Kidney (tissue), 14 donors: Measurements from ENCODE around the gene ERG28. TPM values are rescaled to one million over a fixed set of nuclear protein-coding genes. Genes with fewer than 3 reads are reported as not detected.

ENCODE experiments used
- DNase-seq, 5 donors: peaks; one replicate each; pipeline ENCODE4 v3.0.0-alpha.2; 2013 to 2020
- FAIRE-seq: peaks from 2 replicates; lab custom pipeline; 2012; peaks lifted over from hg19 to GRCh38; lab: Jason Lieb, UNC
- H3K27ac ChIP-seq, 2 donors: one replicate each; pipeline ENCODE4 v1.7.0; 2013; ENCODE audit warnings: low read depth in 2 of 2, low read length in 2 of 2, inconsistent platforms in 1 of 2
- H3K27me3 ChIP-seq: one replicate; pipeline ENCODE4 v1.7.1; 2013; ENCODE audit warnings: low read length, inconsistent platforms; ENCODE audit not compliant: control insufficient read depth, insufficient read depth
- H3K36me3 ChIP-seq, 3 donors: one replicate each; pipeline versions ENCODE4 v1.7.0 to v1.7.1; 2013; ENCODE audit warnings: low read length in 3 of 3, control low read depth in 1 of 3, inconsistent platforms in 1 of 3; ENCODE audit not compliant: insufficient read depth in 3 of 3, control insufficient read depth in 2 of 3
- H3K4me1 ChIP-seq, 3 donors: one replicate each; pipeline versions ENCODE4 v1.7.0 to v1.7.1; 2013; ENCODE audit warnings: low read length in 3 of 3, inconsistent platforms in 1 of 3, low read depth in 1 of 3; ENCODE audit not compliant: control insufficient read depth in 2 of 3, insufficient read depth in 2 of 3
- H3K4me3 ChIP-seq, 3 donors: one replicate each; pipeline versions ENCODE4 v1.7.0 to v1.8.1; 2013; ENCODE audit warnings: low read length in 3 of 3, control low read depth in 1 of 3, inconsistent platforms in 1 of 3
- H3K9ac ChIP-seq, 3 donors: one replicate each; pipeline versions ENCODE4 v1.7.0 to v1.7.1; 2013; ENCODE audit warnings: low read length in 3 of 3, control low read depth in 1 of 3, inconsistent platforms in 1 of 3
- H3K9me3 ChIP-seq, 3 donors: one replicate each; pipeline versions ENCODE4 v1.7.0 to v1.7.1; 2013; ENCODE audit warnings: low read length in 3 of 3, control low read depth in 1 of 3, inconsistent platforms in 1 of 3; ENCODE audit not compliant: control insufficient read depth in 2 of 3, insufficient read depth in 1 of 3
- CTCF ChIP-seq: IDR thresholded peaks from 3 replicates; pipeline ENCODE4 v1.5.1; 2012; ENCODE audit warnings: mild to moderate bottlenecking, moderate library complexity, borderline replicate concordance; ENCODE audit not compliant: insufficient read depth; ENCODE audit errors: extremely low read depth
- intact Hi-C: fragments of 100-400 bp; cut with DNase I; formaldehyde crosslinking; loops from one replicate; pipeline ENCODE4 v1.11.1; 2022
- polyA plus RNA-seq: library from polyadenylated mRNA; stranded (reverse); fragments of 350-450 nt; fragmentation: Illumina TruSeq; extraction: RNeasy Lipid Tissue Mini Kit (QIAGEN cat#74804); gene quantifications from one replicate; pipeline ENCODE4 v1.2.3, GENCODE V29; 2014; ENCODE audit warnings: low read depth, low replicate concordance; ENCODE audit not compliant: insufficient read depth
- total RNA-seq: library from RNA; stranded (reverse); fragmentation: NEBNext Ultra II Directional; extraction: Animal tissue kit (Norgen Biotek cat#: 25700); gene quantifications from one replicate; pipeline ENCODE4 v1.2.1, GENCODE V29; 2021
- donor health status: control.
- donor health status: control.
- donor health status: control.
- donor health status: control.
- donor health status: control.
- donor health status: DM: yes; HTN: yes; CAD: no.
- donor health status: Normal renal cell carcinoma (clear cell type).

The ERG28 gene
- total and polyA plus RNA-seq, 2 donors from 2014 or later, result 17.9 to 34.8 TPM

GRCh38 chr14:75615200-75615599, 45.5 kb downstream of the ERG28 start:
- intact Hi-C loops, result no loop called here
- Histone ChIP-seq H3K9ac (no peak overlapping the region), H3K4me3 (no peak overlapping the region), H3K27ac (no peak overlapping the region), H3K36me3 (no peaks in the 10 kb centered on the region), H3K4me1 (peaks cover 0 to 16% (median 0%) of the 10 kb centered on the region in 3 donors), H3K27me3 (no peaks in the 10 kb centered on the region), H3K9me3 (no peaks in the 10 kb centered on the region)
- FAIRE-seq (no peak), DNase-seq (no peak)
- no peak for TF ChIP-seq CTCF

- H3K36me3 ChIP-seq, result no peaks in the 10 kb centered on the region
- no peaks in the 10 kb centered on the region for H3K9me3 ChIP-seq
- no peak for DNase-seq
- H3K9ac ChIP-seq, result no peak overlapping the region
- FAIRE-seq, result no peak
- H3K4me1 ChIP-seq, result peaks cover 0 to 11% (median 7%) of the 10 kb centered on the region in 3 donors
- TF ChIP-seq CTCF, result no peak
- no peaks in the 10 kb centered on the region for H3K27me3 ChIP-seq
- no peak overlapping the region for H3K27ac ChIP-seq
- intact Hi-C loops, result no loop called here
- no peak overlapping the region for H3K4me3 ChIP-seq
Measured at GRCh38 chr14:75614179-75614578, 46.5 kb downstream of the ERG28 start.

- Histone ChIP-seq H3K4me1 (peaks cover 0 to 11% (median 7%) of the 10 kb centered on the region in 3 donors), H3K27ac (no peak overlapping the region), H3K9ac (no peak overlapping the region), H3K4me3 (no peak overlapping the region), H3K27me3 (no peaks in the 10 kb centered on the region), H3K9me3 (no peaks in the 10 kb centered on the region), H3K36me3 (no peaks in the 10 kb centered on the region)
- DNase-seq, result peak in 1 of 5 donors; percentile 22
- FAIRE-seq, result no peak
- intact Hi-C loops, result no loop called here
- TF ChIP-seq CTCF, result no peak
Measured at GRCh38 chr14:75612157-75612556, 48.5 kb downstream of the ERG28 start.

- Histone ChIP-seq H3K9me3 (no peaks in the 10 kb centered on the region), H3K4me3 (no peak overlapping the region), H3K9ac (no peak overlapping the region), H3K27me3 (no peaks in the 10 kb centered on the region), H3K27ac (peak overlapping the region; percentile 5 to 40), H3K36me3 (no peaks in the 10 kb centered on the region), H3K4me1 (peaks cover 0 to 14% (median 7%) of the 10 kb centered on the region in 3 donors)
- TF ChIP-seq CTCF, result no peak
- FAIRE-seq, result no peak
- no peak for DNase-seq
- intact Hi-C loops, result no loop called here
Measured at GRCh38 chr14:75610834-75611233, 49.8 kb downstream of the ERG28 start.
